OCI-LY7 (cell line): Measurements from ENCODE around the gene TMPRSS4.

Experiments used
- EZH2phosphoT487 ChIP-seq: fragments of 200-600 bp; sonication (generic); IDR thresholded peaks from 2 replicates; pipeline ENCODE4 v1.6.1; 2018; ENCODE audit warnings: low read depth, borderline replicate concordance, mild to moderate bottlenecking, mixed run types, antibody characterized with exemption, low read length, moderate library complexity, mixed read lengths
- TF ChIP-seq, protein P1 (sequence below): fragments of 200-600 bp; sonication (generic); conservative IDR thresholded peaks from 2 replicates; pipeline ENCODE4 v1.5.1; 2014; ENCODE audit warnings: mild to moderate bottlenecking, antibody characterized with exemption, low read length, moderate library complexity, mixed read lengths

DNA sequence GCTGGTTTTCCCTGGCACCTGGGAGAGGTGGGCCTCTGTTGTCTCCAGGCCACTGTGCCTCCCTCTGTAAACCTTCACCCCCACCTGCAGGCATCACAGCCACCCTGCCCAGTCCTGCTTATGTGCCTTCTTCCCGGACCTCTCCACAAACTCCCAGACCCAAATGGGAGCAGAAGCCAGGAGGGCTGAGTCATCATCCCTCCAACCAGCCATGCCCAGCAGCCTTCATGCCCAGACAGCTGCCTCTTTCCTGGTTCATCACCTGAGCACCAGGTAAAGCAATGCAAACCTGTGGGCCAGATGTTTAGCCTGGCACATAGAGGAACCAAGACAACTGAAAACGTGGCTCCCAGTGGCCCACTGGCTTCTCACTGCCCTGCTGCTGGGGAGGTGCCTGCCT, 2.1 kb upstream of the TMPRSS4 start:
- TF ChIP-seq, protein P1, sequence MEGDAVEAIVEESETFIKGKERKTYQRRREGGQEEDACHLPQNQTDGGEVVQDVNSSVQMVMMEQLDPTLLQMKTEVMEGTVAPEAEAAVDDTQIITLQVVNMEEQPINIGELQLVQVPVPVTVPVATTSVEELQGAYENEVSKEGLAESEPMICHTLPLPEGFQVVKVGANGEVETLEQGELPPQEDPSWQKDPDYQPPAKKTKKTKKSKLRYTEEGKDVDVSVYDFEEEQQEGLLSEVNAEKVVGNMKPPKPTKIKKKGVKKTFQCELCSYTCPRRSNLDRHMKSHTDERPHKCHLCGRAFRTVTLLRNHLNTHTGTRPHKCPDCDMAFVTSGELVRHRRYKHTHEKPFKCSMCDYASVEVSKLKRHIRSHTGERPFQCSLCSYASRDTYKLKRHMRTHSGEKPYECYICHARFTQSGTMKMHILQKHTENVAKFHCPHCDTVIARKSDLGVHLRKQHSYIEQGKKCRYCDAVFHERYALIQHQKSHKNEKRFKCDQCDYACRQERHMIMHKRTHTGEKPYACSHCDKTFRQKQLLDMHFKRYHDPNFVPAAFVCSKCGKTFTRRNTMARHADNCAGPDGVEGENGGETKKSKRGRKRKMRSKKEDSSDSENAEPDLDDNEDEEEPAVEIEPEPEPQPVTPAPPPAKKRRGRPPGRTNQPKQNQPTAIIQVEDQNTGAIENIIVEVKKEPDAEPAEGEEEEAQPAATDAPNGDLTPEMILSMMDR = no peak
- no peak for TF ChIP-seq EZH2phosphoT487
